Measurements from ENCODE around the gene OSBP2.

OSBP2 gene

DNA sequence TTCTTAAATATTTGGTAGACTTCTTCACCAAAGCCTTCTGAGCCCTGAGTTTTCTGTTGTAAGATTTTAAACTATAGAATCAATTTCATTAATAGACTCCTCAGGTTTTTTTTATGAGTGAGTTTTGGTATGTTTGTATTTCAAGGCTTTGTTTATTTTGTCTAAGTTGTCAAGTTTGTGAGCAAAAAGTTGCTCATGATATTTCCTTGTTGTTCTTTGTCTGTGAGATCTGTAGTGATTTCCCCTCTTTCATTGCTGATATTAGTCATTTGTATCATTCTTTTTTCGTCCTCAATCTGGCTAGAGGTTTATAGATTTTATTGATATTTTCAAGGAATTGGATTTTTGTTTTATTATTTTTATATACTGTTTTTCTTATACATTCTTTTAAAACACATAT, 152.9 kb downstream of the OSBP2 start:
- DNase-seq (ENCODE audit: low spot score), result no peak

GRCh38 chr22:30855266-30855665, 160.6 kb downstream of the OSBP2 start:
- no peak for DNase-seq (ENCODE audit: low spot score)

DNA sequence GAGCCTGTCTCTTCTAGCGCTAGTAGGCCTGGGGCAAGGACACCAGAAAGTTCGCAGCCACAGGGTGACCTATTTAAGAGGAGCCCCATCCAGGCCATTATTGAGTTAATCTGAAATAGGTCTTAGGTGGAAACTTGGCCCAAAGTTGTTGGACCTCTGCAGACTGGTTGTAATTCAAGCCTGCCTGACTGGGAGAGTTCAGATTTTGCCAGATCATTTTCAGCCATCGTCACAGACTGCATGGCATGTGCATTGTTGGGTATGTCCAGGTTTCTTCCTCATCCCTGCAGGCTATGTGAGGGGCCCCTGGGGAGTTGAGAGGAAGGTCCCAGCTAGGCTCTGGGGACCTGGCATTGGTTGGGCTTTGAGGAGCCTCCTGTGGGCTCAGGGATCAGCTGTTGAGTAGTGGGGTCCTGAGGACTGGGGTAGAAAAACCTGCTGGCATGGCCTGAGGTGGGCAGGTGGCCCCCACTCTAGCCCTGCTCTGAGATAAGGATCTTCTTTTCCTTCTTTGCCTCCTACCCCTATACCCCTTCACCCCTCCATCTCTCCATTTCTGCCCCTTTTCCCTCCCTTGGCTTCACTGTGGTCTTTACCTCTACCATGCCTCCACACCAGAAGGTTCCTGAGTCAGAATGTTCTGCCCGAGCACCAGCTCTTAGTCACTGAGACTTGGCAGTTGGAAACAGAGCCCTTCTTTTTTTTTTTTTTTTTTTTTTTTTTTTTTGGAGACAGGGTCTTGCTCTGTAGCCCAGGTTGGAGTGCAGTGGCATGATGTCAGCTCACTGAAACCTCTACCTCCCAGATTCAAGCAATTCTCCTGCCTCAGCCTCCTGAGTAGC, 161.2 kb downstream of the OSBP2 start:
- no peak for DNase-seq (ENCODE audit: low spot score)

DNA sequence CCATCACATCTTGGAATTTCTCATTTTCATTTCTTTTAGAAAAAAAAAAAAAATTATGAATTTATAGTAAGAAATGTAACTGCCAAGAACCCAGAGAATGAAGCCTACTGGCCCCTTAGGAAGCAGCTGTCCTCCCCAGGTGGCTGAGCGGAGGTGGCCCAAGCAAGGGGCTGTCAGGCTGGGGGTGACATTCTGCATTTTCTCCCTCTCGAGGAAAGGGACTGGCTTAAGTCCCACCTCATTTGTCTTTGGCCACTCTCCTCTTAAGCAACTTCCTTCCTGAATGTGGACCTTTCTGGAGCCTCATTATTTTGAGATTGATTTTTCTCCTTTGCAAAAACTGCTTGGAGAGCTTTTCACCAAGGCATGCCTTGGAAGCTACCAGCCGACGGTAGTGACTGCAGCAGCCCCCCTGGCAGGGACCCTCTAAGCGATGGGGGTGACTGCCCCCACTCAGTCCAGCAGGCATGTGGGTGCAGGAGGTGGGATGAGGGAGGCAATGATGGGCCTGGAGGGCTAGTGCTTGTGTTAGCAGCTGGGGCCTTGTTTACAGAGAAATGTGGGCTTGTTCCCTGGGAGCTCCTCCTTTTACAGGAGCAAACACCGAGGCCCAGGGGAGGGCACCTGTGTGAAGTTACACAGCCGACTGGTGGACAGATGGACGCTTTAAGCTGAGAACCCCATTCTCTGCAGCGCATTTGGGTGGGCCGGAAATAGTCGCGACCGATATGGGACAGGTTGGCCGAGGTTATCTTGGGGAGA, 162.2 kb downstream of the OSBP2 start:
- no peak for DNase-seq (ENCODE audit: low spot score)

GRCh38 chr22:30857791-30858190, 163.1 kb downstream of the OSBP2 start:
- DNase-seq (ENCODE audit: low spot score), result no peak

DNA sequence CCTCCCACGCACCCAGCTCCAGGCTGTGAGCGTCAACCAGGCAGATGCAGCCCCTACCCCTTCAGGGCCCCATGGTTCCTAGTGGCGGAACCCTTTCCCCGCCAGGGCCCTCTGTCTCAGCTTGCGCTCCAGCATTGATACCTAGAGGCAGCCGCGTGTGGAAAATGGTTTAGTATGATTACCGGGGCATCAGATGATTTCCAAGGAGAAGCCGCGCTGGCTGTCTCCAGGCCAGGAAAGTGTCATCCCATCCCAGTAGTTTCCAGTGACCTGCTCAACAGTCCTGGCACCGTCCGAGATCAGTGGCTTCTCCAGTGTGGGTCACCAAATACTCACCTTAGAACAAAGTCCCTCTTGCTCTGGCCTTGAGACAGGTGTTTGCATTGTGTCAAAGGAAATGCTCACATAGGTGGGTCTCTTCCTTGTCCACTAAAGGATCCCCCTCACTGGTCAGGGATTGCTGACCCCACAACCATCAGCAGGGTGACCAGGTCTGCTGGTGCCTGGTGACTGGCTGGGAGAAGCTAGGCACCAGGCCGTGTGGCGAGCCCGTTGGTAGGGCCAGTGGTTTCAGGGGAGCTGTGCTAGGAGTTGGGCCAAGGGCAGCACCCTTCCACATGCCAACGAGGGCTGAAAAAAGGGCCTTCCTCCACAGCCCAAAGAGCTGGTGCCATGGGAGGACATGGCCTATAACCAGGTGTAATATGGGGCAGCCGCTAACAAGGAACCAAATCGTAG, 164.5 kb downstream of the OSBP2 start:
- no peak for DNase-seq (ENCODE audit: low spot score)

GRCh38 chr22:30859714-30860095, 165.0 kb downstream of the OSBP2 start:
- no peak for DNase-seq (ENCODE audit: low spot score)

GRCh38 chr22:30860176-30861105, 165.8 kb downstream of the OSBP2 start:
- no peak for DNase-seq (ENCODE audit: low spot score)

DNA sequence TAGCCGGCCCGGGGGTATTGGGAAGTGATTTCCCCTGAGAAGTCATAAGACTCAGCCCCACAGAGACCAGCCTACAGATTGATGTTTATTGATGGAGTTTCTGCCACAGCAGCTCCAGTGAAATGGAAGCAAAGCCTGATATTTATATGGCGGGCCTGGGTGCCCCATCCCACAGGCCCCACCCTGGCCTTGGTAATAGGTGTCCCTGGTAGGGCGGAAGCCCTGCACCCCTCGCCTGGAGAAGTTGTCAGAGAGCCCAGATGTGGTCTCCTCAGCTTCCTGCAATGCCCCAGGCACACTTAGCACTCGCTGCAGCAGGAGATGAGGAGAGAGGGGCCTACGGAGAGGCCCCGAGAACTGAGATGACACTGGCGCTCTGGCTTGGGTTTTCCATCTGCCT, 166.5 kb downstream of the OSBP2 start:
- DNase-seq (ENCODE audit: low spot score), result no peak

DNA sequence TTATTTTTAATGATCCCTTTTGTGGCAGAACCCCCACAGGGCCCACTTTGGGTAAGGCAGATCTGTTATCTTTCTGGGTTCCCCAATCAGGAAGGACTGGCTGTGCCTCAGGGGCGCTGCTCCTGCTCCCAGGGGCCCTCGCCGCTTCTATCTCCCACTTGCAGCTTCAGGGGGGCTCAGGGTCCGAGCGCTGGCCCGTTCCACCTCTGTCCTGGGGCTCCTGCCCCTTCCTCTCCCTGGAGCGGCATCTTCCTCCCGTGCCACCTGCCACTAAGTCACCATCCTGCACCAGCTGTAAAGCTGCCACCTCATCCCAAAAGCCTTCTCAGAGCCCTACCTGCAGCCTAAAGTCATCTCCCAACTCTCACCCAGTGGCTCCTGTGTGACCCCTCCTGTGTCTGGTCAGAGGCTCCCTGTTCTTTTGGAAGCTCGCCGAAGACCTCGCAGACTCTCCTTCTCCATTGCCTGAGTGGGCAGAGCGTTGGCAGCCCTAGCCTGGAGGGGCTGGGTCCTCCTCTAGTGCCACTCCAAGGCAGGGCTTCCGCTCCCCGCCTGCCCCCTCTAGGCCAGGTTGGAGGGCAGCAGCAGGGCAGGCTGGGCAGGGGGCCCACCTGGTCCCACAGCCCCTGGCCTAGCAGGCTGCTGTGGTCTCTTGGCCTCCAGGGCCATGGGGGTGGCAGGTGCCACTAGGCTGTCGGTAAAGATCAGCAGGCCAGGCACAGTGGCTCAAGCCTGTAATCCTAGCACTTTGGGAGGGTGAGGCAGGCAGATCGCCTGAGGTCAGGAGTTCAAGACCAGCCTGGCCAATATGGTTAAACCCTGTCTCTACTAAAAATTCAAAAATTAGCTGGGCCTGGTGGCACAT, 167.2 kb downstream of the OSBP2 start:
- no peak for DNase-seq (ENCODE audit: low spot score)

GRCh38 chr22:30863081-30863833, 168.6 kb downstream of the OSBP2 start:
- DNase-seq (ENCODE audit: low spot score), result no peak

GRCh38 chr22:30864441-30865420, 170.1 kb downstream of the OSBP2 start:
- DNase-seq (ENCODE audit: low spot score), result no peak

DNA sequence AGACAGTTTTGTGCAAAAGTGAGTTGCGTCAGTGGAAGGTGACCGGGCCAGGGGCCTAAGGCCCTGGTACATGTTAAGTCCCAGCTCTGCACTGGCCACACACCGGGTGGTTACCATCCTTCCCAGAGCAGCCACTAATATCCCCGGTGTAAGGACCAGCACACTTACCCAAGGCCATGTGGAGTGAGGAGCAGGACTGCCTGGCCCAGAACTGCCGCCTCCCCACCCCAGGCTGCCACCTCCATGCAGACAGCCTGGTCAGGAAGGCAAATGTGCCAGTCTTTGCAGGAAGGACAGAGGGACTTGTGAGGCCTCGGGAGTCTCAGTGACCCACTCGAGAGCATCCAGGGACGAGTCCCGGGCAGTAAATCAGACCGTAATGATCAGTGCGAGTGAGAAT, 171.0 kb downstream of the OSBP2 start:
- DNase-seq (ENCODE audit: low spot score), result no peak

DNA sequence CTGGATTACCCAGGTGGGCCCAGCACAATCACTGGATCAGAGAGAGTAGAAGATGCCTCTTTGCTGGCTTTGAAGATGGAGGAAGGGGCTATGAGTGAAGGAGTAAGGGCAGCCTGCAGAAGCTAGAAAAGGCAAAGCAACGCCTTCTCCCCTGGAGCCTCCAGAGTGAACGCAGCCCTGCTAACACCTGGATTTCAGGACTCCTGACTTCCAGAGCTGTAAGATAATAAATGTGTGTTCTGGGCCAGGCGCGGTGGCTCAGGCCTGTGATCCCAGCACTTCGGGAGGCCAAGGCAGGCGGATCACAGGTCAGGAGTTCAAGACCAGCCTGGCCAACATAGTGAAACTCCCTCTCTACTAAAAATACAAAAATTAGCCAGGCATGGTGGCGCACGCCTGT, 171.5 kb downstream of the OSBP2 start:
- no peak for DNase-seq (ENCODE audit: low spot score)

GRCh38 chr22:30866811-30867271, 172.2 kb downstream of the OSBP2 start:
- DNase-seq (ENCODE audit: low spot score), result no peak

DNA sequence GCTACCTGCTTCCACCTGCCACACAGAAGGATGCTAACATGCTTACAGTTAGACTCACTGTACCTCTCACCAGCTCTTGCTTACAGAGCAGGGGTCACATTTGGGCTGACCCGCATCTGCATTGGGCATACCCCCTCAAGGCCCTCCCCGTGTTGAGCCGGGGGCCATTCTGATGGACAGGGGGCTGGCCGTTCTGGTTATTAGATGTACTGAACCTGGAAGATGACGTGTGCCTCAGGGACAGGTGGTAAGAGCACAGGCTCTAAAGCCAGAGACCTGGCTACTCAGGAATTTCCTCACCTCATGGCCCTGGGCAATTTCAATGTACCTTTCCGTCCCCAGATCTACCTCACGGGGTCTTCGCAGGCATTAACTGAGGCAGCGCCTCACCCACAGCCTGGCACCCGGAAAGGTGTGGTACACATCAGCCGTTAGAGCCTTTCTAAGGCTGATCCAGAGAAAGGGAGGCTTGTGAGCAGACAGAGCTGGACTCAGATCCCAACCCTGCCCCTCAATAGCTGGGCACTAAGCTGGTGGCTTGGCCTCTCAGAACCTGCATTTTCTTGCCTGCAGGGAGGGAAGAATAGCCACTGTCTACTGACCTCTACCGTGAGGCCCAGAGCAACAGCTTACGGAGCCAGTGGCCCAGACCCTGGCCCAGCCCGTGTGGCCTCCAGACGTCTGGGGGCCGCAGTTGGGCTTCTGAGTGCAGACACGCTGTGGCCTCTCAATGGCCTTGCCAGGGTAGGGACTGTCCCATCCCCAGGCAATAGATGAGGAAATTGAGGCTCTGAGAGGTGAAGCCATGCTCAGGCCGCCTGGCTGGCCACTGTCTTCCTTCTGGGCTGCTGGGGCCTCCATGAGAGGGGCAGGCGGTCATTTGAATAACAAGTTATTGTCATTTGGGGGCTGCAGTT, 173.3 kb downstream of the OSBP2 start:
- no peak for DNase-seq (ENCODE audit: low spot score)

GRCh38 chr22:30868663-30869385, 174.2 kb downstream of the OSBP2 start:
- no peak for DNase-seq (ENCODE audit: low spot score)

All from cerebellar cortex (tissue), 1 donor.